ENCODE measurements around the gene TXNL1.

DNA sequence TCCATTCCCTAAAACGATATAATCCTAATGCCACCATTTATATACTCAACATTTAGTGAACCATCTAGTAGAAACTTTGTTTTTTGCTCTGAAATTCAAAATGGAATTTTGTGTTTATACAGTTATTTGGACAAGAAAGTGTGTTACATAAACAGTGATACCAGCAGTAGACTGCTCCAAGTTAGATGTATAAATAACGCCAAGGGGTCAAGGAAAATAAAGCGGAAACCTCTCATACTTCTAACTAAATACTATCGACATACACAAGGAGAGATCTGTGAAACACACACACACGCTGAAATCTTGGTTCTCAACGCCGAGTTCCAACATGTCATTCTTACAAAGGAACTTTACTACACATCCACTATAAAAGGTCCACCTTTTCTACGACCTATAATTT lies 1.2 kb downstream of the TXNL1 start:
- TF ChIP-seq CTCF (conservative IDR thresholded peaks at IDR 0.05 in 1 of 2, IDR thresholded peaks at IDR 0.05 in 1 of 2; ENCODE audit: extremely low read depth in 1 of 2, insufficient read depth in 1 of 2, low read depth in 1 of 2, low read length in 2 of 2) (no peak), EZH2 (IDR thresholded peaks at IDR 0.05; ENCODE audit: borderline replicate concordance, low read length) (no peak)
